Kidney epithelial cell (primary cell): ENCODE data around the gene CYLD. TPM values are rescaled to one million over a fixed set of nuclear protein-coding genes. Genes with fewer than 3 reads are reported as not detected.

ENCODE experiments used
- DNase-seq: peaks from one replicate; pipeline ENCODE4 v3.0.0-alpha.2; 2010; ENCODE audit warnings: low read depth
- H3K27me3 ChIP-seq: 2 replicates; pipeline ENCODE4 v1.6.0; 2011; ENCODE audit warnings: low read length; ENCODE audit not compliant: control insufficient read depth, insufficient read depth
- H3K36me3 ChIP-seq: 2 replicates; pipeline ENCODE4 v1.5.1; 2011; ENCODE audit warnings: low read length; ENCODE audit not compliant: control insufficient read depth, insufficient read depth
- H3K4me3 ChIP-seq: 2 replicates; pipeline ENCODE4 v1.5.1; 2011; ENCODE audit warnings: low read depth, mild to moderate bottlenecking, control low read depth, low read length
- CTCF ChIP-seq: IDR thresholded peaks from 2 replicates; pipeline ENCODE4 v1.5.1; 2011; ENCODE audit warnings: mild to moderate bottlenecking, moderate library complexity, low read length, control low read depth, inconsistent platforms; ENCODE audit not compliant: insufficient read depth, poor library complexity, severe bottlenecking
- total RNA-seq: library from RNA; depleted of rRNA; stranded (reverse); fragments of >200 nt; gene quantifications from 2 replicates; pipeline ENCODE4 v1.2.3, GENCODE V29; 2015

CYLD gene
- total RNA-seq, 1 donor from 2014 or later, result 21.5 TPM

GRCh38 chr16:50831751-50832150 is 89.9 kb downstream of the CYLD start:
- H3K4me3 ChIP-seq, result no peak overlapping the region
- H3K27me3 ChIP-seq, result no peaks in the 10 kb centered on the region
- no peak for DNase-seq
- H3K36me3 ChIP-seq, result no peaks in the 10 kb centered on the region
- TF ChIP-seq CTCF, result no peak

DNA sequence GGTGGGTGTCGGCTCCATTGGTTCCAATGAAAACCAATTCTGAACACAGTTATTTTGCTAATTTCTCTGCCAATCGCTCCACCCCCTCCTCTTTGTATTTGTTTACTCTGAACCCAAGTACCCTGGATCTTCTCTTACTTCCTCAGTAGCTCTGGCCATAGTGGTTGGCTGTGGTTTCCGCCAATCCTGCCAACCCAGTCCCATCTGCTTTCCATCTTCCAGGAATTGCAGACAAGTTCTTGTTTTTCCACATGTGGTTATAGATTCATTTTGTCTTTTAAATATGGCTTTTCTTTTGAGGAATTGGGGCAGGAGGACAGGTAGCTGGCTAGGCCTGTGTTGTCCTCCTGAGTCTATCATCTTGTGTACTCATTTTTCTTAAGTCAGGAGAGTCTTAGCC is 92.0 kb downstream of the CYLD start:
- Histone ChIP-seq H3K36me3 (no peaks in the 10 kb centered on the region), H3K4me3 (no peak overlapping the region), H3K27me3 (no peaks in the 10 kb centered on the region)
- TF ChIP-seq CTCF, result no peak
- DNase-seq, result no peak

DNA sequence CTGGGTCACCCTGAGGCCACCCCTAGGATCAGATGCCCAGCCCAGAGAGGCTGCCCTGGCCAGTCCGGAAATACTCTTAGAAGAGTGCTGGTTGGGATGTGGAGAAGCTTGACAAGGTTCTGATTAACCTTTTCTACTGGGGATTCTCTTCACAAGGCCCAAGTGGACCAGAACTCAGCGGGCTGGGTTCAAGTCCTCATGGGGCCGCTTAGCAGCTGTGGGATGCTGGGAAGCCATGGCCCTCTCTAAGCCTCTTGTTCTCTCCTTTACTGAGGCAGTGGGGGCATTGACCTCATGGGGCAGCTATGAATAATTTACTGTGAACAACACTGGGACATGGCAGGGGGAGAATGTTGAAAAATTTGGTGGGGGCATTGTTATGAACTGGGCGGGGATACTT is 92.8 kb downstream of the CYLD start:
- H3K4me3 ChIP-seq, result no peak overlapping the region
- H3K36me3 ChIP-seq, result no peaks in the 10 kb centered on the region
- TF ChIP-seq CTCF, result no peak
- no peaks in the 10 kb centered on the region for H3K27me3 ChIP-seq
- no peak for DNase-seq

- Histone ChIP-seq H3K4me3 (no peak overlapping the region), H3K27me3 (no peaks in the 10 kb centered on the region), H3K36me3 (no peaks in the 10 kb centered on the region)
- no peak for TF ChIP-seq CTCF
- DNase-seq, result no peak
Observed at GRCh38 chr16:50835358-50836060, 93.6 kb downstream of the CYLD start.

GRCh38 chr16:50836121-50836621 is 94.3 kb downstream of the CYLD start:
- Histone ChIP-seq H3K4me3 (no peak overlapping the region), H3K36me3 (no peaks in the 10 kb centered on the region), H3K27me3 (peaks cover 4% of the 10 kb centered on the region)
- DNase-seq, result no peak
- TF ChIP-seq CTCF, result no peak

DNA sequence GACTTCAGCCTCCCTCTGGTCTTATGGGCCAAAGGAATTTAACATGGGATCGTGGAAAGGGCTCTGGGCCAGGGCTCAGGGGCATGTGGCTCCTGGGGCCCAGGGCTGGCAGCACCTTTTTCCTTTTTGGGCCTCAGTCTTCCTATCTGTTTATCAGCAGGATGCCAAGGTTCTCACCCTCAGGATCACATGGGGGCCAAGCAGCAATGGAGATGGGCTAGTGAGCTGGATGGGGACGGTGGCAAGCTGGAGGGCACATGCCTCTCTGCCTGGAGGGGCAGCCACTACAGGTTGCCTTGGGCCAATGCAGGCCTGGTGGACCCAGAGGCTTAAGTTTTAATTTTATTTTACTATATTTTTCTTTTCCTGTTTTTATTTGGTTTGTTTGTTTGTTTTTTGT is 95.4 kb downstream of the CYLD start:
- peaks cover 7% of the 10 kb centered on the region for H3K27me3 ChIP-seq
- TF ChIP-seq CTCF, result no peak
- no peak overlapping the region for H3K4me3 ChIP-seq
- no peaks in the 10 kb centered on the region for H3K36me3 ChIP-seq
- DNase-seq, result no peak
